Osteocyte (in vitro differentiated cells): ENCODE measurements around the gene CTNNAL1. TPM values are rescaled to one million over a fixed set of nuclear protein-coding genes. Genes with fewer than 3 reads are reported as not detected.

ENCODE experiments used
- DNase-seq: peaks from one replicate; pipeline ENCODE4 v3.0.0; 2021; ENCODE audit warnings: mixed read lengths; ENCODE audit not compliant: unreplicated experiment; ENCODE audit errors: extremely low spot score
- H3K27ac Mint-ChIP-seq: one replicate; pipeline ENCODE4 v1.8.0; 2021; ENCODE audit warnings: mild to moderate bottlenecking, mixed read lengths; ENCODE audit not compliant: unreplicated experiment
- H3K27me3 Mint-ChIP-seq: one replicate; pipeline ENCODE4 v1.8.0; 2021; ENCODE audit warnings: mixed read lengths; ENCODE audit not compliant: unreplicated experiment
- H3K36me3 Mint-ChIP-seq: one replicate; pipeline ENCODE4 v1.8.0; 2021; ENCODE audit warnings: mixed read lengths; ENCODE audit not compliant: unreplicated experiment
- H3K4me1 Mint-ChIP-seq: one replicate; pipeline ENCODE4 v1.8.0; 2021; ENCODE audit warnings: mixed read lengths; ENCODE audit not compliant: unreplicated experiment
- H3K4me3 Mint-ChIP-seq: one replicate; pipeline ENCODE4 v1.8.0; 2021; ENCODE audit warnings: mild to moderate bottlenecking, moderate library complexity, mixed read lengths; ENCODE audit not compliant: unreplicated experiment
- H3K9me3 Mint-ChIP-seq: one replicate; pipeline ENCODE4 v1.8.0; 2021; ENCODE audit warnings: mixed read lengths; ENCODE audit not compliant: unreplicated experiment
- CTCF ChIP-seq: fragments of 200-600 bp; sonication (generic); IDR thresholded peaks from 2 replicates; pipeline ENCODE4 v1.5.0; 2021; ENCODE audit warnings: antibody characterized with exemption, mild to moderate bottlenecking, moderate library complexity
- total RNA-seq: library from RNA; stranded (reverse); gene quantifications from 2 replicates; pipeline ENCODE4 v1.2.1, GENCODE V29; 2021

The CTNNAL1 gene
- total RNA-seq, 1 donor from 2014 or later = 55.4 TPM

- Mint-ChIP-seq H3K27ac (peak overlapping the region; percentile 84), H3K4me3 (peak overlapping the region; percentile 35), H3K27me3 (no peaks in the 10 kb centered on the region), H3K36me3 (peaks cover 36% of the 10 kb centered on the region), H3K4me1 (peaks cover 46% of the 10 kb centered on the region), H3K9me3 (no peaks in the 10 kb centered on the region)
- no peak for DNase-seq
- no peak for TF ChIP-seq CTCF
Measured at GRCh38 chr9:109035684-109036423, 22.6 kb upstream of the CTNNAL1 start.

GRCh38 chr9:109033941-109034700 is 20.8 kb upstream of the CTNNAL1 start:
- Mint-ChIP-seq H3K27me3 (no peaks in the 10 kb centered on the region), H3K36me3 (peaks cover 33% of the 10 kb centered on the region), H3K27ac (peak overlapping the region; percentile 44), H3K9me3 (no peaks in the 10 kb centered on the region), H3K4me3 (no peak overlapping the region), H3K4me1 (peaks cover 41% of the 10 kb centered on the region)
- TF ChIP-seq CTCF = no peak
- DNase-seq = no peak

- Mint-ChIP-seq H3K36me3 (peaks cover 34% of the 10 kb centered on the region), H3K9me3 (no peaks in the 10 kb centered on the region), H3K27ac (no peak overlapping the region), H3K27me3 (no peaks in the 10 kb centered on the region), H3K4me3 (no peak overlapping the region), H3K4me1 (peaks cover 28% of the 10 kb centered on the region)
- no peak for DNase-seq
- TF ChIP-seq CTCF = no peak
Measured at GRCh38 chr9:109031241-109031640, 17.9 kb upstream of the CTNNAL1 start.

GRCh38 chr9:109030426-109030825 is 17.1 kb upstream of the CTNNAL1 start:
- peaks cover 37% of the 10 kb centered on the region for H3K36me3 Mint-ChIP-seq
- H3K27ac Mint-ChIP-seq = no peak overlapping the region
- TF ChIP-seq CTCF = no peak
- H3K4me1 Mint-ChIP-seq = peaks cover 23% of the 10 kb centered on the region
- H3K9me3 Mint-ChIP-seq = no peaks in the 10 kb centered on the region
- no peaks in the 10 kb centered on the region for H3K27me3 Mint-ChIP-seq
- DNase-seq = no peak
- no peak overlapping the region for H3K4me3 Mint-ChIP-seq

- H3K4me3 Mint-ChIP-seq = no peak overlapping the region
- H3K27ac Mint-ChIP-seq = no peak overlapping the region
- H3K4me1 Mint-ChIP-seq = peaks cover 10% of the 10 kb centered on the region
- no peak for DNase-seq
- TF ChIP-seq CTCF = no peak
- no peaks in the 10 kb centered on the region for H3K27me3 Mint-ChIP-seq
- H3K36me3 Mint-ChIP-seq = peaks cover 34% of the 10 kb centered on the region
- no peaks in the 10 kb centered on the region for H3K9me3 Mint-ChIP-seq
Measured at GRCh38 chr9:109028457-109028856, 15.2 kb upstream of the CTNNAL1 start.
